HEK293T (cell line): ENCODE data around the gene HUS1B.

Experiments used
- ELF4 ChIP-seq: fragments of 450-650 bp; IDR thresholded peaks from 2 replicates; pipeline ENCODE4 v1.6.1; 2017; ENCODE audit warnings: antibody characterized with exemption
- FOXK2 ChIP-seq: fragments of 450-650 bp; IDR thresholded peaks from 2 replicates; pipeline ENCODE4 v1.6.1; 2016; ENCODE audit warnings: mild to moderate bottlenecking
- FOXM1 ChIP-seq: fragments of 450-650 bp; IDR thresholded peaks from 2 replicates; pipeline ENCODE4 v1.6.1; 2017; ENCODE audit warnings: mild to moderate bottlenecking, borderline replicate concordance
- NFRKB ChIP-seq: fragments of 450-650 bp; IDR thresholded peaks from 2 replicates; pipeline ENCODE4 v1.6.1; 2016; ENCODE audit warnings: mild to moderate bottlenecking, moderate library complexity
- SP1 ChIP-seq: fragments of 450-650 bp; IDR thresholded peaks from 2 replicates; pipeline ENCODE4 v1.6.1; 2017

- TF ChIP-seq FOXK2, result no peak
- no peak for TF ChIP-seq ELF4
- TF ChIP-seq SP1, result no peak
- no peak for TF ChIP-seq NFRKB
- no peak for TF ChIP-seq FOXM1
These were observed 18.1 kb upstream of the HUS1B start for GRCh38 chr6:674956-675355.
